ENCODE results near the gene NFKB2.

The NFKB2 gene

GRCh38 chr10:102396317-102396650 lies 779 bp downstream of the NFKB2 start:
- Histone ChIP-seq H3K9me3 (ENCODE audit: insufficient read depth, low read length) (no peaks in the 10 kb centered on the region), H3K27me3 (ENCODE audit: low read length) (no peaks in the 10 kb centered on the region), H3F3A (ENCODE audit: insufficient read depth) (peaks cover 18% of the 10 kb centered on the region; the same call in 1 of the 2 replicates), H3K36me3 (ENCODE audit: low read length) (no peaks in the 10 kb centered on the region), H2AFZ (ENCODE audit: low read depth, low read length, severe bottlenecking) (no peak overlapping the region), H3K79me2 (ENCODE audit: insufficient read depth, low read length) (peaks cover 8% of the 10 kb centered on the region; the same call in 1 of the 2 replicates), H4K20me1 (ENCODE audit: low read depth, low read length) (no peaks in the 10 kb centered on the region), H3K27ac (ENCODE audit: low read depth, low read length) (peak overlapping the region; percentile 96), H3K4me3 (ENCODE audit: insufficient read depth, low read length, poor library complexity, severe bottlenecking) (peak overlapping the region; percentile 97), H3K9me2 (replicated peaks; ENCODE audit: insufficient read depth, low read length) (no peaks in the 10 kb centered on the region), H3K9ac (ENCODE audit: low read length) (peak overlapping the region; percentile 91), H3K4me2 (ENCODE audit: low read depth, low read length, poor library complexity, severe bottlenecking) (peak overlapping the region; percentile 78)
- no peak for TF ChIP-seq CTCF (IDR thresholded peaks at IDR 0.05; ENCODE audit: insufficient read depth, low read length, poor library complexity, severe bottlenecking)
- no peak for TF ChIP-seq EZH2phosphoT487 (conservative IDR thresholded peaks at IDR 0.05; ENCODE audit: low read length)

- H3K79me2 ChIP-seq (ENCODE audit: insufficient read depth, low read length), result peaks cover 8% of the 10 kb centered on the region; the same call in 1 of the 2 replicates
- no peaks in the 10 kb centered on the region for H3K27me3 ChIP-seq (ENCODE audit: low read length)
- H3K9me3 ChIP-seq (ENCODE audit: insufficient read depth, low read length), result no peaks in the 10 kb centered on the region
- H3K9ac ChIP-seq (ENCODE audit: low read length), result peak overlapping the region; percentile 91
- no peak overlapping the region for H2AFZ ChIP-seq (ENCODE audit: low read depth, low read length, severe bottlenecking)
- peak overlapping the region; percentile 96 for H3K27ac ChIP-seq (ENCODE audit: low read depth, low read length)
- H3K9me2 ChIP-seq (replicated peaks; ENCODE audit: insufficient read depth, low read length), result no peaks in the 10 kb centered on the region
- H3K4me3 ChIP-seq (ENCODE audit: insufficient read depth, low read length, poor library complexity, severe bottlenecking), result peak overlapping the region; percentile 97
- H3F3A ChIP-seq (ENCODE audit: insufficient read depth), result peaks cover 18% of the 10 kb centered on the region; the same call in 1 of the 2 replicates
- H3K36me3 ChIP-seq (ENCODE audit: low read length), result no peaks in the 10 kb centered on the region
- H3K4me2 ChIP-seq (ENCODE audit: low read depth, low read length, poor library complexity, severe bottlenecking), result peak overlapping the region; percentile 78
- H4K20me1 ChIP-seq (ENCODE audit: low read depth, low read length), result no peaks in the 10 kb centered on the region
- TF ChIP-seq CTCF (IDR thresholded peaks at IDR 0.05; ENCODE audit: insufficient read depth, low read length, poor library complexity, severe bottlenecking), result no peak
- no peak for TF ChIP-seq EZH2phosphoT487 (conservative IDR thresholded peaks at IDR 0.05; ENCODE audit: low read length)
Measured at GRCh38 chr10:102396730-102397151, 1.2 kb downstream of the NFKB2 start.

GRCh38 chr10:102397222-102398171 lies 2.0 kb downstream of the NFKB2 start:
- Histone ChIP-seq H4K20me1 (ENCODE audit: low read depth, low read length) (no peaks in the 10 kb centered on the region), H2AFZ (ENCODE audit: low read depth, low read length, severe bottlenecking) (no peak overlapping the region), H3K27ac (ENCODE audit: low read depth, low read length) (peak overlapping the region; percentile 37), H3K9me2 (replicated peaks; ENCODE audit: insufficient read depth, low read length) (no peaks in the 10 kb centered on the region), H3K79me2 (ENCODE audit: insufficient read depth, low read length) (peaks cover 8% of the 10 kb centered on the region; the same call in 1 of the 2 replicates), H3K9ac (ENCODE audit: low read length) (peak overlapping the region; percentile 91; the same call in 1 of the 2 replicates), H3K36me3 (ENCODE audit: low read length) (no peaks in the 10 kb centered on the region), H3K27me3 (ENCODE audit: low read length) (no peaks in the 10 kb centered on the region), H3K9me3 (ENCODE audit: insufficient read depth, low read length) (no peaks in the 10 kb centered on the region), H3F3A (ENCODE audit: insufficient read depth) (peaks cover 18% of the 10 kb centered on the region; the same call in 1 of the 2 replicates), H3K4me3 (ENCODE audit: insufficient read depth, low read length, poor library complexity, severe bottlenecking) (no peak overlapping the region), H3K4me2 (ENCODE audit: low read depth, low read length, poor library complexity, severe bottlenecking) (peak overlapping the region; percentile 78)
- TF ChIP-seq CTCF (IDR thresholded peaks at IDR 0.05; ENCODE audit: insufficient read depth, low read length, poor library complexity, severe bottlenecking) (no peak), EZH2phosphoT487 (conservative IDR thresholded peaks at IDR 0.05; ENCODE audit: low read length) (no peak)
